Epithelial cell of proximal tubule (primary cell): ENCODE measurements around the gene SUV39H1. TPM values are rescaled to one million over a fixed set of nuclear protein-coding genes. Genes with fewer than 3 reads are reported as not detected.
"Not testable (repeated sequence)": the region's sequence is repeated elsewhere in the genome, so short reads cannot be mapped to it uniquely, and the experiment has no call there.

ENCODE experiments used
- DNase-seq: peaks from one replicate; pipeline ENCODE4 v3.0.0-alpha.2; 2011; ENCODE audit warnings: low read depth
- H3K4me3 ChIP-seq: 2 replicates; pipeline ENCODE4 v1.5.1; 2011; ENCODE audit warnings: low read depth, mild to moderate bottlenecking, low read length
- CTCF ChIP-seq: conservative IDR thresholded peaks from 2 replicates; pipeline ENCODE4 v1.5.1; 2012; ENCODE audit warnings: low read depth, mild to moderate bottlenecking, low read length
- total RNA-seq: library from RNA; depleted of rRNA; stranded (reverse); fragments of >200 nt; gene quantifications from 2 replicates; pipeline ENCODE4 v1.2.3, GENCODE V29; 2015

The SUV39H1 gene
- total RNA-seq, result 13.3 and 28.6 TPM in 2 replicates

- TF ChIP-seq CTCF, result no peak
- peak within 1 kb of the TSS; percentile 67 for H3K4me3 ChIP-seq
- DNase-seq, result no peak
Observed at GRCh38 chrX:48696301-48696908, at the start of gene SUV39H1. TSS of gene SUV39H1 (plus strand) at chrX:48696734. CDS start at chrX:48696785, 51 bp downstream.

- peak; percentile 45 for TF ChIP-seq CTCF
- DNase-seq, result no peak
- no peak overlapping the region for H3K4me3 ChIP-seq
Observed at GRCh38 chrX:48648336-48648751, 48.2 kb upstream of the SUV39H1 start.

- DNase-seq, result no peak
- H3K4me3 ChIP-seq, result no peak overlapping the region
- TF ChIP-seq CTCF, result no peak
Observed at GRCh38 chrX:48649102-48649501, 47.4 kb upstream of the SUV39H1 start.

GRCh38 chrX:48652055-48652579 lies 44.4 kb upstream of the SUV39H1 start:
- not testable (repeated sequence) for DNase-seq, H3K4me3 ChIP-seq

GRCh38 chrX:48654746-48655145 lies 41.8 kb upstream of the SUV39H1 start:
- DNase-seq, result not testable (repeated sequence)
- H3K4me3 ChIP-seq, result peak overlapping the region; percentile 2

- DNase-seq, H3K4me3 ChIP-seq: not testable (repeated sequence)
Observed at GRCh38 chrX:48659686-48660085, 36.8 kb upstream of the SUV39H1 start.

GRCh38 chrX:48663241-48663640 lies 33.3 kb upstream of the SUV39H1 start:
- H3K4me3 ChIP-seq, result no peak overlapping the region
- no peak for TF ChIP-seq CTCF
- no peak for DNase-seq

- no peak for TF ChIP-seq CTCF
- no peak overlapping the region for H3K4me3 ChIP-seq
- DNase-seq, result no peak
Observed at GRCh38 chrX:48664156-48664555, 32.4 kb upstream of the SUV39H1 start.

- TF ChIP-seq CTCF, result no peak
- no peak for DNase-seq
- no peak overlapping the region for H3K4me3 ChIP-seq
Observed at GRCh38 chrX:48665991-48666390, 30.5 kb upstream of the SUV39H1 start.
